HG03025 (cell line): ENCODE measurements around the gene FRYL.

ENCODE experiments used
- ATAC-seq: cut with Tn5 transposase; IDR thresholded peaks from one replicate; pipeline ENCODE4 v1.9.1; 2021; ENCODE audit warnings: mild to moderate bottlenecking, moderate library complexity; ENCODE audit not compliant: unreplicated experiment, low FRiP score

The FRYL gene

GRCh38 chr4:48571471-48571870 lies 208.6 kb downstream of the FRYL start:
- ATAC-seq: no peak

- ATAC-seq: no peak
Observed at GRCh38 chr4:48570646-48571220, 209.3 kb downstream of the FRYL start.

- ATAC-seq: no peak
Observed at GRCh38 chr4:48566034-48566384, 214.1 kb downstream of the FRYL start.

- ATAC-seq: no peak
Observed at GRCh38 chr4:48565362-48566033, 214.6 kb downstream of the FRYL start.

- no peak for ATAC-seq
Observed at GRCh38 chr4:48564151-48564550, 215.9 kb downstream of the FRYL start.

GRCh38 chr4:48558819-48559218 lies 221.3 kb downstream of the FRYL start:
- ATAC-seq: no peak

GRCh38 chr4:48558026-48558425 lies 222.1 kb downstream of the FRYL start:
- ATAC-seq: no peak

- no peak for ATAC-seq
Observed at GRCh38 chr4:48557478-48557877, 222.6 kb downstream of the FRYL start.

- ATAC-seq: no peak
Observed at GRCh38 chr4:48556268-48556667, 223.8 kb downstream of the FRYL start.

GRCh38 chr4:48554606-48555005 lies 225.5 kb downstream of the FRYL start:
- ATAC-seq: no peak

GRCh38 chr4:48553720-48554119 lies 226.4 kb downstream of the FRYL start:
- no peak for ATAC-seq

- no peak for ATAC-seq
Observed at GRCh38 chr4:48546336-48546735, 233.7 kb downstream of the FRYL start.

GRCh38 chr4:48543796-48544195 lies 236.3 kb downstream of the FRYL start:
- ATAC-seq: no peak

GRCh38 chr4:48542888-48543287 lies 237.2 kb downstream of the FRYL start:
- ATAC-seq: no peak

- ATAC-seq: no peak
Observed at GRCh38 chr4:48539597-48539996, 240.5 kb downstream of the FRYL start.

- ATAC-seq: no peak
Observed at GRCh38 chr4:48538358-48538757, 241.7 kb downstream of the FRYL start.

GRCh38 chr4:48526406-48526805 lies 253.7 kb downstream of the FRYL start:
- no peak for ATAC-seq

GRCh38 chr4:48518143-48518542 lies 261.9 kb downstream of the FRYL start:
- ATAC-seq: no peak

- ATAC-seq: no peak
Observed at GRCh38 chr4:48509543-48509942, 270.5 kb downstream of the FRYL start.

- no peak for ATAC-seq
Observed at GRCh38 chr4:48506716-48507115, 273.4 kb downstream of the FRYL start.

- ATAC-seq: no peak
Observed at GRCh38 chr4:48504352-48504751, 275.7 kb downstream of the FRYL start.

GRCh38 chr4:48504026-48504330 lies 276.1 kb downstream of the FRYL start:
- no peak for ATAC-seq
